Activated CD8-positive, alpha-beta memory T cell treated with anti-CD3 and anti-CD28 coated beads for 1 hour (primary cell): ENCODE data around the gene HIBCH.

Experiments
- DNase-seq, 2 donors: peaks; one replicate each; pipeline ENCODE4 v3.0.0-alpha.2; 2020; ENCODE audit warnings: low read depth in 1 of 2; ENCODE audit errors: extremely low read depth in 1 of 2

The HIBCH gene

GRCh38 chr2:190199530-190199929 is 120.1 kb downstream of the HIBCH start:
- no peak for DNase-seq

- no peak for DNase-seq
Measured at GRCh38 chr2:190199109-190199508, 120.5 kb downstream of the HIBCH start.

GRCh38 chr2:190197143-190197720 is 122.4 kb downstream of the HIBCH start:
- DNase-seq, result no peak

- no peak for DNase-seq
Measured at GRCh38 chr2:190190507-190191162, 129.0 kb downstream of the HIBCH start.

GRCh38 chr2:190188289-190188688 is 131.3 kb downstream of the HIBCH start:
- no peak for DNase-seq

GRCh38 chr2:190186238-190186637 is 133.4 kb downstream of the HIBCH start:
- DNase-seq, result no peak

- no peak for DNase-seq
Measured at GRCh38 chr2:190185380-190185779, 134.2 kb downstream of the HIBCH start.

- DNase-seq, result no peak
Measured at GRCh38 chr2:190184460-190184859, 135.2 kb downstream of the HIBCH start.

GRCh38 chr2:190183539-190183938 is 136.1 kb downstream of the HIBCH start:
- DNase-seq, result no peak

GRCh38 chr2:190182071-190182524 is 137.5 kb downstream of the HIBCH start:
- DNase-seq, result no peak

- DNase-seq, result no peak
Measured at GRCh38 chr2:190181123-190181669, 138.4 kb downstream of the HIBCH start.

- no peak for DNase-seq
Measured at GRCh38 chr2:190180313-190181122, 139.1 kb downstream of the HIBCH start.

GRCh38 chr2:190179754-190180312 is 139.8 kb downstream of the HIBCH start:
- no peak for DNase-seq

GRCh38 chr2:190178066-190178722 is 141.4 kb downstream of the HIBCH start:
- DNase-seq, result no peak

GRCh38 chr2:190177249-190178040 is 142.2 kb downstream of the HIBCH start:
- no peak for DNase-seq

- DNase-seq, result no peak
Measured at GRCh38 chr2:190173392-190173791, 146.2 kb downstream of the HIBCH start.

- DNase-seq, result no peak
Measured at GRCh38 chr2:190170673-190171072, 149.0 kb downstream of the HIBCH start.

- no peak for DNase-seq
Measured at GRCh38 chr2:190169221-190170072, 150.2 kb downstream of the HIBCH start.

- DNase-seq, result no peak
Measured at GRCh38 chr2:190167702-190168101, 151.9 kb downstream of the HIBCH start.
